Bone marrow (tissue), 2 donors: Measurements from ENCODE around the gene OTOS.
A peak's percentile ranks its signal among the peaks of the same experiment; 100 is the strongest.

Source experiments
- DNase-seq, 2 donors: peaks; one replicate each; lab custom pipeline; 2025; lab: John Stamatoyannopoulos, UW

The OTOS gene

DNA sequence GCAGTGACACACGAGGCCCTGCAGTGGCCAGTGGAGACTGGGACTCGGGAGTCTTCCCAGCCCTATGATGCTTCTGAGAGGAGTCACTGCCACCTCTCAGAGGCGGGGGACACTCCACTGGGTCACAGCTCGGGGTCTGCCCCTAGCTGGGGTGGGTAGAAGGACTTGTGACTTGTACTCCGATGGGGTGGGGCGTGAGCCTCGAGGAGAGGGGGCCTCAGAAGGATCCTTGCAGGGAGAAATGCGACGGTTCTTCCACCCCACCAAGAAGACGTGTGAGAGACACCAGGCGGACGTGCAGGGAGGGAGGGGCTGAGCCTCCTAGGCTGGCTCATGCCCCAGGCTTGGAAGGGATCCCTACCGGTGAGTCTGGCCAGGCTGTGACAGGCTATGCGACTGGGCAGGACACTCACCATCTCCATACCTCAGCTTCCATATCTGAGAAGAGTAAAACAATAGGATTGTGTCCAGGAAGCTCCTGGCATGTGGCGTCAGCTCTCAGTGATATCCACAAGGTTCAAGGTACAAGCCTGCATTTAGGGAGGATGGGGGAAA, 11.1 kb upstream of the OTOS start:
- no peak for DNase-seq

DNA sequence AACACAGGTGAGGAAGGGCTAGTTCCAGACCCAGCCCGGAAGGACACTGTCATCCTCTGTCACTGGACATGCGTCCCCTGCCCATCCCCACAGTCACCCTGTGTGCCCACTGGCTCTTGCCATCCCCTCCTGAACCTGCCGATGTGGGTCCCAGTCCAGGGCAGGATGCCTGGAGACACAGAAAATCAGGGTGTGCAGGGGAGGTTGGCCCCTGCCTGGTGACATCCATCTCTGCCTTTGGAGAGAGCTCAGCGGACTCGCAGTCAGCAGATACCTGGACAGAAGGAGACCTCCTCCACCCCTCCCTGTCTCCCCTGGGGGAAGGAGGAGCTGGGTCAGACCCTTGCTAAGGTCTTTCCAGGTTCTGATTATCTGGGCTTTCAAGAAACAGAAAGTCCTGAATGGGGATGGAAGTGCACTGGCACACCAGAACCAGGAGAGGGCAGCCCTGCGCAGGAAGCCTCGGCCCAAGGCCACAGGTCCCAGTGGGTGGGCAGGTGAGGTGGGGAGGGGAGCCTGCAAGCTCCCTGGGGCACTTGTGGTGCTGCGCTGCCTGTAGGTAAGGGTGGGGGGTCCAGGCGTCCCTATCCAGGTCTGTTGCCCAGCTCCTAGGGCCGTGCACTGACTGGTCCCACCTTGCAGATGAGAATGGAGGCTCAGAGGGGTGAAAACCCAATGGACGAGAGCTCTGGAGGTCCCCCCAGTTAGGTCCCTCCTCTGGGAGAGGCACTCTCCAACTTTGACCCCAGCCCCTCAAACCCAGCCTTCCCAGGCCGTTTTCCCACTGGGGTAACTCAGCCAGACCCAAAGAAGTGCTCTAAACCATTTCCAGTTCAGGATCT, 9.7 kb upstream of the OTOS start:
- no peak for DNase-seq

DNA sequence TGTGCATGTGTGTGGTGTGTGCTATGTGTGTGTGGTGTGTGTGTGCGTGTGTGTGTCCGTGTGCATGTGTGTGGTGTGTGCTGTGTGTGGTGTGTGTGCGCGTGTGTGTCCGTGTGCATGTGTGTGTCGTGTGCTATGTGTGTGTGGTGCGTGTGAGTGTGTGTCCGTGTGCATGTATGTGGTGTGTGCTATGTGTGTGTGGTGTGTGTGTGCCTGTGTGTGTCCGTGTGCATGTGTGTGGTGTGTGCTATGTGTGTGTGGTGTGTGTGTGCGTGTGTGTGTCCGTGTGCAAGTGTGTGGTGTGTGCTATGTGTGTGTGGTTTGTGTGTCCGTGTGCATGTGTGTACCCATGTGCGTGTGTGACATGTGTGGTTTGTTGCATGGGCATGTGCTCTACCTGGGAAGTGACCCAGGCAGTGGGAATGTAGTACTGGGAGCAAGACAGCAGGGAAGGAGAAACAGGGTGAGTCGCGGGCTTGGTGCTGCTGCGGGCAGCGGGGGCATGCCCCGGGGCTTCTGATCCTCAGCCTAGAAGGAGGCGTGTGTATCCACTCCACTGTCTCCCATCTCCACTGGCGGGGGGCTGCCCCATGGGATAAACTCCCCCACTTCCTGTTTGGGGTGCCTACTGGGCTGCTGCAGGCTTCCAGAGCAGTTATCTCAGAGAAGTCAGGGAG, 7.6 kb upstream of the OTOS start:
- DNase-seq, result no peak

DNA sequence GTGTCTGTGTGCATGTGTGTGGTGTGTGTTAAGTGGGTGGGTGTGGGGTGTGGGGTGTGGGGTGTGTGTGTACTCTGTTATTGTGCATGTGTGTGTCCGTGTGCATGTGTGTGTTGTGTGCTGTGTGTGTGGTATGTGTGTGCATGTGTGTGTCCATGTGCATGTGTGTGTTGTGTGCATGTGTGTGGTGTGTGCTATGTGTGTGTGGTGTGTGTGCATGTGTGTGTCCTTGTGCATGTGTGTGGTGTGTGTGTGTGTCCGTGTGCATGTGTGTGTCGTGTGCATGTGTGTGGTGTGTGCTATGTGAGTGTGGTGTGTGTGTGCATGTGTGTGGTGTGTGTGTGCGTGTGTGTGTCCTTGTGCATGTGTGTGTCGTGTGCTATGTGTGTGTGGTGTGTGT, 6.9 kb upstream of the OTOS start:
- no peak for DNase-seq

DNA sequence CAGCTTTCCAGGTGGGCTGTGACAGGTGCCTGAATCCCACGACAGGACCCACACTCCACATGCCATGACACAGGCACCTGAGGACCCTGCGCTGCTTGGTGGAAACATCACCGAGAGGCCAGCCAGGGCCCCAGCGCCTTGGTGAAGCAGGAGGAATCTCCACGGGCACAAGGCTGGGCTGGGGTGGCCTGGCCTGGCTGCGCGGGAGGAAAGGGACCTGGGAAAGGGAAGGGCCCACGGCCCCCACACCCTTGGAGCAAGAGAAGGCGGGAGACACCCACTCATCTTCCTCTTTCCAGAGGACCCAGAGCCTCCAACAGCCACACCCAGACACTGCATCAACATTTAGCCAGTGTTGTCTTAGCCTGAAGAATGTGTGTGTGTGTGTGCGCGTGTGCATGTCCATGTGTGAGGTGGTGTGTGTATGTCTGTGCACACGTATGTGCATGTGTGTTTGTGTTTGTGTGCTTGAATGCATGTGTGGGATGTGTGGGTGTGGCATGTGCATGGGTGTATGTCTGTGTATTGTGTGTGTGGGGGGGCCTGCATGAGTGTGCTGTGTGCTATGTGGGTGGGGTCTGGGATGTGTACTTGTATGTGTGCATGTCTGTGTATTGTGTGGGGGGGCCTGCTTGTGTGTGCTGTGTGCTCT, 6.3 kb upstream of the OTOS start:
- no peak for DNase-seq

DNA sequence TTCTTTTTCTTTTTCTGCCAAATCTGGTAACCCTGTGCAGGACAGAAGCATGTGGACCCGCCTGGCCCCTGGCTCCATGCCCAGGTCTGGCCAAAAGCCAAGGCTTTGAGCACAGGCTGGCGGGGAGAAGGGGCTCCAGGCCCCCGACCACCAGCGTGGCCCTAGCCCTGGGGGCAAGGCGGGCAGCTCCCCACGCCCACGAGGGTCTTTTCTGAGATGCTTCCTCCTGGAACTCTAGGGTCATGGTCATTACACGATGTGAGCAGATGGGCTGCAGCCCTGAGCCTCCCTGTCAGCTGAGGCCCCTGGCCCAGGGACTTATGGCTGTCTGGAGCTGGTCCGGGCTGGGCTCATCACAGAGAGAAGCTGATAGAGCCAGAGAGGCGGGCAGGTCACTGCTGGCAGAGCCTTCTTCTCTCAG, 5.7 kb upstream of the OTOS start:
- no peak for DNase-seq

DNA sequence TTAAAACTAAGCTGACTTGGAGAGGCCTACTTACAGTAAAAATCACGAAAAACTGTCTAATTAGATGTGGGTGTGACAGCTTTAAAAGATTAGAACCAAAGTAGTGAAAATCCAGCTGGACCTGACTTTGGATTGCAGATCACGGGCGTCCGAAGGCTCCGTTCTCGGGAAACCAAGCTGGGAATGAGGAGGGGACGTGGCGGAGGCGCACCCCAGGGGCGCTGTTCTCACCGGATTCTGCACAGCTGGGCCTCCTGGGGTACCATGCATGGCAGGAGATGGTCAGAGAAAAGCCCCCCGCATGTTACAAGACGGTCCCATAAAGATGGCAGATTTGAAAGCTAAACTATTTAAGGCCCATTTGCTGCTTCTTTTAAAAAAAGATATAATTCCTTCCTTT, 5.0 kb upstream of the OTOS start:
- no peak for DNase-seq

DNA sequence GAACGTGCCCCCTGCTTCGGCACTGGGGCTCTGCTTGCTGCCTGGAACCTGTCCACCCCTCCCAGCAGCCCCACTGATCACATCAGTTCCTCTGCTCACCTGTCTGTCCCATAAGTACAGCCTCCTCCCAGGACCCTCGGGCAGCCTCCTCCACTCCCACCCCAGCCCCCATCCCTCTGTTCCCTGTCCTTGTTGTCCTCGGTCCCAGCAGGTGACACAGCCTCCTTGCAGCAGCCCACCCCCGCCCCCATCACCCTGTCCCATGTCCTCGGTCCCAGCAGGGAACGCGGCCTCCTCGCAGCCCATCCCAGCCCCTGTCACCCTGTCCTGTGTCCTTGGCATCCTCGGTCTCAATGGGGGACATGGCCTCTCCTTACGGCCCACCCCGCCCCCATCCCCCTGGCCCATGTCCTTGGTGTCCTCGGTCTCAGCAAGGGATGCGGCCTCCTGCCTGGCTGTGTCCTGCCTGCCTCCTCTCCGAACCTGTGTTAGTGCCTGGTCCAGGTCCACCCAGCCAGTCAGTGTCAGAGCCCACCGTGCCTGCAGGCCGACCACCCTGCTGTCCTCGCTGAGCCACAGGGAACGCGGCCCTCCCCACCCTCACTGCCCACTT, 4.3 kb upstream of the OTOS start:
- no peak for DNase-seq

DNA sequence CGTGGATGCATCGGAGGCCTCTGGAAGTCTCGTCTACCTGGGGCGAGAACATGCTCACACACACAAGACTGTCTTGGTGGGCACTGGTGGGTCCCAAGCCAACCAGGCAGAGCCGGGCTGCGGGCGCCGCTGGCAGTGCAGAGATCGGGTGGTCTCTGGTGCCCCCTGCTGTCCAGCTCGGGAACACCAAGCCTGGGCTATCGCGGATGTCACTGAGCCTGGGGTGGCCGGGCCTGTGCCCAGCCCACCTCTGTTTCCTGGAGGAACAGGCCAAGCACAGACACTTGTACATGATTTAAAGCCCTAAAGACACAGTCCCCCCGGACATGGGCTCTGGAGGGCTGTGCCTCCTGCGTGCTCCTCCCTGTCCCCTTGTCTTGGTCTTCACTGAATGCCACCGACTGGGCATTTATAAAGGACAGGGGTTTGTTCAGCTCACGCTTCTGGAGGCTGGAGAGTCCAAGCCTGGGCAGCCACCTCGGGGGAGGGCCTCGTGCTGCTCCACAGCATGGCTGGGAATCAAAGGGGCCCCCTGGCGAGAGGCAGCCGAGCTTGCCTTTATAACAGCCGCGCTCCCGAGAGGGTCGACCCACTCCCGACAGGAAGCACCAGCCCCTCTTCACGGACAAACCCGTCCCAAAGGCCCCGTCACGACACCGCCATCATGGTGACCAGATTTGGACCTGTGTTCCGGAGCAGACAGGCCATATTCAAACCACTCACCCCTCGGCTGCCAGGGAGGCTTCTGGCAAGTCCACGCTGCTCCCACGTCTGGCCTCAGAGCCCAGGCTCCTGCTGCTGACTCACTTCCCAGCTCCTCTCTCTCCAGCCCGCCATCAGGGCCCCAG, 3.6 kb upstream of the OTOS start:
- DNase-seq, result peak; percentile 51 to 60

DNA sequence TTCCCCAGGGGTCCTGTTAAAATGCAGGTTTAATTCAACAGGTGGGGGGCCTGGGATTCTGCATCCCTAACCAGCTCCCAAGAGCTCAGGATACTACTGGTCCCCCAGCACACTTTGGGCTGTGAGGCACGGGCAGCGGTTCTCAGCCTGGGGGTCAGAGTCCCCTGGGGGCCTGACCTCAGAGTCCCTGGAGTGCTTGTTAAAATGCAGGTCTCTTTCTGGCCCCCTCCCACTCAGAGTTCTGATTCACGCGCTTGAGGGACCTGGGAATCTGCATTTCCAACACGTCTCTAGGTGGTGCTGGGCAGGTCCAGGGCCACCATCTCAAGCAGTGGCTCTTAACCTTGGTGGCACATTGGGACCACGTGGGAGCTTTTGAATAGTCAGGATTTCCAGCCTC, 2.8 kb upstream of the OTOS start:
- no peak for DNase-seq

DNA sequence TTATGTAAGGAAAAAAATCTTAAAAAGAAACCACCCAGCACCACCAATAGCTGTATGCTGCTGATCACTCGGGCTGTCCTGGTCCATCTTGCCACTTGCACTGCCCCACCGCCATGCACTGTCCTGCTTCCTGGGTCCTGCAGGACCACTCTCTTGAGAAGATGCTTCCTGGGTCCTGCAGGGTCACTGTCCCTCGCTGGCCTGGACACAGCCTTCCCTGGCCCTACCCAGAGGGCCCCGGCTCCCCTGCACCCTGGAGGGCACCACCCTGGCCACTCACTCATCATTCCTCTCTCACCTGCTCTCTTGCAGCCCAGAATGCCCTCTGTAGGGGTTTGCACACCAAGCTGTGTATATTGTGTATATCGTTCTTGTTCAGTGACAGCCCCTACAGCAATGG, 2.4 kb upstream of the OTOS start:
- no peak for DNase-seq

DNA sequence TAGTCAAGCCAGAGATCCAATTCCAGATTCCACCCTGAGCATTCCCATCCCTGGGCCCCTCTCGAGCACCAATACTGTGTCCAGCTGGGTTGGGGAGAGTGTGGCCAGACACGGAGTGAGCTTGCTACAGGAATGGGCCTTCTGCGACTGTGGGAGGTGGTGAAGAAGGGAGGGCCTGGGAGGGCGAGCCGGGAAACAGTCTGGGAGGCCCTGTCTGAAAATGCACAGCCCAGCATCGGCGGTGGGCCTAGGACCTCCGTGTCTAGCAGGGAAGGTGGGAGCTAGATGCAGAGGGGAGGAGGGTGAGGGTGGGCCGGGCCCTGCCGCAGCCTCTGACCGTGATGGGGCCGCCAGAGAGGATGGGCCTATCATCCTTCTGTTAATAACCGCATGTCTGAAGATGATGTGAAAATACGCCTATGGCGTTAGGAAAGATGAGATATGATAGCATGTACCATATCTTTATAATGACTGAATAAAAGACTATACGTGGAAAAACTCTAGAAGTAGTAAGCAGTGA, 1.9 kb upstream of the OTOS start:
- no peak for DNase-seq

DNA sequence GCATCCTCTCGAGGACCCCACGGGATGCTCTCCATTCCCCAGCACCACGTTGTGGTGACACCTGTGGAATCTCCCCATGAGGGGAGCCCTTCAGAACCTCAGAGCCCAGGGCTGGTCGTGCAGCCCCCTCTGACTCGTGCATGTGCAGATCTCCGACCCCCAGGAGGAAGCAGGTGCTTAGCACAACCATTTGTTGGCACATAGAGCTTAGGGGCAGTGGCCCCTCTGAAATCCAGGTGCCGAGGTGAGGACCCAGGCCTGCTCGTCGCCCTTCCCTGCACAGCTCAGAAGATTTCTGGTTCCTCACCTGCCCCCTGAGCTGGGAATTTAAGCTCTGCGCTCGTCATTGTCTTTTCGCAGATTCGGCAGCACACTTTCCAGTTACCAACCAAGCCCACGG, 1.3 kb upstream of the OTOS start:
- DNase-seq, result no peak

DNA sequence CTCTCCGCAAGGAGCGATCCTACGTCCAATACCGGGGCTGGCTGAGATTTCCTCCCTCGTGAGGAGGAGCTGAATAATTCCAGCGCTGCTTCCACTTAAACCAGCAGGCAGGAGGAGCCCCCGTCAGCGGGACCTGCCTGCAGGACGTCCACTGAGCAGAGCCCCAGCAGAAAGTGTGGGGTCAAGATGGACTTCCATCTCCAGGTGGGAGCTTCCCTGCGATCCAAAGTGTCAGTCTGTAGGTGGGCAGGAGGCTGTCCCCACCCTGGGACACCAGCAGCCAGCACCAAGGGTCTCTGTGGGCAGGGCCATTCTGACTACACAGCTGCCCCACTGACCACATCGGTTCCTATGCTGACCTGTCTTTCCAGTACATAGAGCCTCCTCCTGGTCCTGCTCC, 462 bp upstream of the OTOS start:
- no peak for DNase-seq

DNA sequence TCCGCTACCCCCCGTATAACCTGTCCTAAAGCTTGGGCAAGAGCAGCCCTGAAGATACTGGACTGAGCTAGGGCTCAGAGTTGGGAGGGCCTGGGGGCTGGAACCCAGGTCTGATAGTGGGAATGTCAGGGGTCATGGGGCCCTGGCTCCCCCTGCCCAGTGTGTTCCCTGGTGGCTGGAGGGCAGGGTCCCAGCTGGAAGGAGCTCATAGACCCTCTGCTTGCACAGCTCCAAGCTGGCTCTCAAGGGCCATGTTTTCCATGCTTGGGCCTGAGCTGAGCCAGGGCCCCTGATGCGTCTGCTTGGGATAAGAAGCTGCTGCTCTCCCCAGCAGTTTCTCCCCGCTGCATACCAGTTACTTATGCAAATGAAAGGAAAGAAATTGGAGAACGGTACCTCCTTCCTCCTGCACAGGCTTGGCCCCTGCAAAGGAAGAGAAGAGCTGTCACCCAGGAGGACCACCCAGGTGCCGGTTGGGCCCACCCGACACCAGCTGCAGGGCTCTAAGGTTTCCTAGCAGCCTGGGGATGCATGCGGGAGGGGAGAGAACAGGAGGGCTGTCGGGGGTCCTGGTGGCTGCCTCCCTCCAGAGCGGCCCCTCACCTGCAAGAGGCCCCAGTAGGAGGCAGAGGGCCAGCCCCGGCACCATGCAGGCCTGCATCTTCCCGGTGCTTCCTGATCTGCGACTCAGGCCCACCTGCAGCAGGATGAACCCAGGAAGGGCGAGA, 628 bp downstream of the OTOS start:
- DNase-seq, result no peak

DNA sequence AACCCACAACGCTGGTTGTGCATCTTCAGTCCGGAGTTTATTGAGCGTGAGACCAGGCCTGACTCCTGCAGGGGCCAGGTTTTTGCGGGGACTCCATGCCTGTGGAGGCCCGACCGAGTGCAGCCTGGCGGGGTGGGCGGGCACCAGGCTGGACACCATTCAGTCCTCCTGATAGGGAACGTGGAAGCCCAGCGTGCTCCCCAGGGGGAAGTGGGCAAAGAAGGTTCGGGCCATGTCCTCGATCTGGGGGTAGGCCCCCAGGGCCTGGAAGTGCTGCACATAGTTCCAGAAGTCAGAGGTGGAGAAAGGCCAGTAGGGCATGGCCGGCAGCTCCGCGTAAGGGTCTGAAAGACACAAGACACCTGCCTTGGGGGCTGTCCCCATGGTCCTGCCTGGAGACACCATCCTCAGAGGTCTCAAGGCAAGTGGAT, 1.4 kb downstream of the OTOS start:
- no peak for DNase-seq

DNA sequence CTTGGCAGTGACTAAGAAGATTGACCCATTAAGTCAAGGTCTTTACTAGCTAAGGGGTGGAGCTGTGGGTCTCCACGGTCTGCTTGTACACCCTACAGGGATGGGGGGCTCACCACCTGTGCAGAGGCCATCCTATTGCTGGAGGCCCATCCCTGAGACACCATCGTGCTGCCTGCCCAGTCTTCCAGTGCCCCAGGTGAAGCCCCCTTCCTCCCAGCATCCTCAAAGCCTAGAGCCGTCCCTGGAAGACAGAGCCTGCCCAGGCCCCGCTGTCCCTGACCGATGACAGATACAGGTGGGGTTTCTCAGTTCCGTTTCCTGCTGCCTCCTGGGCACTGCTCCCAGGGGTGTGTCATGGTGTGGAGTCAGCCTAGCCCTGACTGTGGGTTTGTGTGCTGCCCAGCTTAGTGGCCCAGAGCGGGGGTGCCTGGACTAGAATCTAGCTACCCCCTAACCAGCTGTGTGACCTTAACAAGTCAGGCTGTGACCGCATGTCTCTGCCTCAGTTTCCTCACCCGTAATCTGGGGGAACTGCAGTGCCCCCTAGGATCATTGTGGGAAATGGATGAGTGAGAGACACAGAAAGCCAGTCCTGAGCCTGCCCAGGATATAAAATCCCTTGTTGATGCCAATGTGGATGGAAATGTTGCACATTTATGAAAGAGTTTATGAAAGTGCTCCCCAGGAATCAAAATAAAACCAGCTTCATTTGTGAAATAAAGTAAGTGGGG, 2.0 kb downstream of the OTOS start:
- no peak for DNase-seq

DNA sequence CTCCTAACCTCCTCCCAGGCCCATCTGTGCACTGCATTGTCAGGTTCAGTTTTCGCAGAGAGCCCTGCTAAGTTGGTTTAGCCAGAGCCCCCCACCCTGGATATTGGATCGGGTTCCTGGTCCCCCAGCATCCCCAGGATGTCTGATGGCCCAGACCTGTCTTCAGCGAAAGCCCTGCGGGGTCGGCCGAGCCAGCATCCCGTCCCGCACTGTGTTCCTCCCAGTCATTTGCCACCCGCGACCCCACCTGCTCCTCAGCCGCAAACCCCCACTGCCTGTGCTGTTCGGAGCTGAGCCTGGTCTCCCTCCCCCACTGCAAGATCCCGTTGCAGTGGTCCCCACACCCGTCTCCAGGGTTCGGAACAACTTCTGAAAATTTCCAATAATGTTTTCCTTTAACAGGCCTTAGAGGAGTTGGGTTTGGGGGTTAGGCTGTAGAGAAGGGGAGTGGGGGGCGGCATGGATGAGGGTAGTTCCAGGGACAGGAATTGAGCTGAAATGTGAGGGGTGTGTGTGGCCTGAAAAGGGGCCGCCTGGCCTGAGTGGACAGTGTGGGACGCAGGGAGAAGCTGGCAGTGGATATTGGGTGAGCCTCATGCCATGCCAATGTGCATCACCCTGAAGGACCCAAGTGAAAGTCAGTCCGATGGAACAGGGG, 2.7 kb downstream of the OTOS start:
- no peak for DNase-seq

DNA sequence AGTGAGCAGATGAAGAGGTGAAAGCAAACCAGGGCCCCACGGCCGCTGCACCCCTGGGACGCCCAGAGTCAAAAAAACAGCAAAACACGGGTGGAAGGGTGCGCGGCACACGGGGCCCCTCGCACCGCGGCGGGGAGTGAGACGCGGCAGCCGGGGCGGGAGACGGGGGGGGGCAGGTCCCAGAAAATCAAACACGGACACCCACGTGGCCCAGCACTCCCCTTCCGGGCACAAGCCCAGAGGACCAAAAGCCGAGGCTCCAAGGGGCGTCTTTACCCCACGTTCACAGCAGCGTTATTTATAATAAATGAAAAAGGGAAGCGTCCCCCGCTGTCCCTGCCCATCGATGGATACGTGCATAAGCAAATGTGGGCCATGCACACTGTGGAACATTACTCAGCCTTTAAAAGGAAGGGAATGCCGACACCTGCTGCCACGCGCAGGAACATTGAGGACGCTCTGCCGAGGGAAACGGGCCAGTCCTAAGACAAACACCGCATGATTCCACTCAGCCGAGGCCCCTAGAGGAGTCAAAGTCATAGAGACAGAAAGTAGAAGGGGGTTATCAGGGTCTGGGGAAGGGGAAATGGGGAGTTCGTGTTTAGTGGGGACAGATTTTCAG, 3.7 kb downstream of the OTOS start:
- DNase-seq, result no peak
